Measurements from ENCODE around the gene IGFBP5.

GRCh38 chr2:216694826-216695217 is 527 bp downstream of the IGFBP5 start:
- TF ChIP-seq, protein P1, sequence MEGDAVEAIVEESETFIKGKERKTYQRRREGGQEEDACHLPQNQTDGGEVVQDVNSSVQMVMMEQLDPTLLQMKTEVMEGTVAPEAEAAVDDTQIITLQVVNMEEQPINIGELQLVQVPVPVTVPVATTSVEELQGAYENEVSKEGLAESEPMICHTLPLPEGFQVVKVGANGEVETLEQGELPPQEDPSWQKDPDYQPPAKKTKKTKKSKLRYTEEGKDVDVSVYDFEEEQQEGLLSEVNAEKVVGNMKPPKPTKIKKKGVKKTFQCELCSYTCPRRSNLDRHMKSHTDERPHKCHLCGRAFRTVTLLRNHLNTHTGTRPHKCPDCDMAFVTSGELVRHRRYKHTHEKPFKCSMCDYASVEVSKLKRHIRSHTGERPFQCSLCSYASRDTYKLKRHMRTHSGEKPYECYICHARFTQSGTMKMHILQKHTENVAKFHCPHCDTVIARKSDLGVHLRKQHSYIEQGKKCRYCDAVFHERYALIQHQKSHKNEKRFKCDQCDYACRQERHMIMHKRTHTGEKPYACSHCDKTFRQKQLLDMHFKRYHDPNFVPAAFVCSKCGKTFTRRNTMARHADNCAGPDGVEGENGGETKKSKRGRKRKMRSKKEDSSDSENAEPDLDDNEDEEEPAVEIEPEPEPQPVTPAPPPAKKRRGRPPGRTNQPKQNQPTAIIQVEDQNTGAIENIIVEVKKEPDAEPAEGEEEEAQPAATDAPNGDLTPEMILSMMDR (IDR thresholded peaks at IDR 0.05; ENCODE audit: low read depth, low read length, poor library complexity, severe bottlenecking), result no peak
- TF ChIP-seq EZH2phosphoT487 (IDR thresholded peaks at IDR 0.05; ENCODE audit: borderline replicate concordance, low read length), result no peak

Data from DOHH2 (cell line).